ENCODE data around the gene PKD1.

The PKD1 gene

DNA sequence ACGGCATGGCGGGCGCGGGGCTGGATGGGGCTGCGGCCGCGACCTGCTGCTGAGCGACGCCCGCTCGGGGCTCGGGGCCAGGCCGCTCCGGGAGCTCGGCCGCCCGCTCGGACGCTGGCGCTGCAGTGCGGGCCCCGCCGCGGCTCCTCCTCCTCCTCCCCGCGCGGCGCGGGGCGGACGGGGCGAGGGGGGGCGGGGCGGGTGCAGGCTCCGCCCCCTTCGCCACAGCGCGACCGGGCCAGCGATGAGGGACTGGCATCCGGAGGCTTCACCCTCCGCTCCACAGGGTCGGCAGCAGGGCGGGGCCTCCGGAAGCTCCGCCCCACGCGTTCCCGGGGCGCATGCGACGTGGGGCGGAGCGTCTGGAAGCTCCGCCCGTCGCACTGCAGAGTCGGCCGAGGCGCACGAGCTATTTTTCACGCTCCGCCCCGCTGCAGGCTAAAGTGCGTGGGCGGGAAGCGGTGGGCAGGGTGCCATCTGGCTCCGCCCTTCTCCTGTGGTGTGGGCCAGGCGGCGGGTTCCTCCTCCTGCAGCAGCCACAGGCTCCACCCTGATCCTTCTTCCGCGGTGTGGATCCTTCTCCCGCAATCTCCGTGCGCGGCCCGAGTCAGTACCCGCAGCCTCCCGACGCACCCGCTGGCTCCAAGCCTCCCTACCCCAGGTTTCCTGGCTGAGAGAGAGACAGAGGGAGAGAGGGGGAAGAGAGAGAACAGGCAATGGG, at the start of gene PKD1:
TSS of gene PKD1 (minus strand) at position 129 of the 721 bp plus-strand sequence. CDS start 209 bp downstream, outside the sequence.
- DNase-seq (ENCODE audit: low read depth in 1 of 2, low spot score in 1 of 2): peak; percentile 97 to 98

GRCh38 chr16:2184962-2185361, 49.3 kb upstream of the PKD1 start:
- DNase-seq (ENCODE audit: low read depth in 1 of 2, low spot score in 1 of 2): no peak

GRCh38 chr16:2184346-2184745, 48.6 kb upstream of the PKD1 start:
- DNase-seq (ENCODE audit: low read depth in 1 of 2, low spot score in 1 of 2): no peak

DNA sequence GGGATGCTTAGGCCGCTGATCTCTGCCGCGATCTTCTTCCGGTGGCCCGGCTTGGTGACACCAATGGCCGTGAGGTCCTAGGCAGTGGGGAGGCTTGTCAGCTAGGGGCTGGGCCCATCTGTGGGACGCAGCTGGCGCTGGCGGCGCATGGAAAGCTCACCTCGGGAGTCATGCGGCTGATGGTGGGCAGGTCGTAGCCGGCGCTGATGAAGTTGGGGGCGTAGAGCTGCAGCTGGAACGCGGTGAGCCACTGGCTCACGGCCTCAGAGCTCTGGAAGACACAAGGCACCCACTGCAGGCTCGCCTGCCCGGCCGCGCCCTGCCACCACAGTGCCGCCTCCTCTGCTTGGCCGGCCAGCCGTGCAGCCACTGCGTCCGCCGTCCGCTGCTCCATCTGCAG, 48.0 kb upstream of the PKD1 start:
- no peak for DNase-seq (ENCODE audit: low read depth in 1 of 2, low spot score in 1 of 2)

DNA sequence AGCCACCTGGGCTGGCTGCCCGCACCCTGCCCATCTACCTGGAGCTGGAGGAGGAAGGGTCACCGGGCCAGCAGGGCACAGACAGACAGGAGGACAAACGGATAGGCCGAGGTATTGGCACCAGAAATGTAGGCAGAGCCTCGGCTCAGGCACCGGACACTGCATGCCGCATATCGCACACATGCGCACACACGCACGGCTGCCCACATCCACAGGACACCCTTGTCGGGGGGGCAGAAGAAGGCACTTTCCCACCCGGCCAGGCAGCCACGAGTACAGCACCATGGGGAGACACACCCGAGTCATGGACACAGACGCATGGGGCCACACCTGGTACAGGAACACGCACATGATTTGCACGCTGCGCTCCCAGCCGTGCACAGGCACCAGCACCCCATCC, 46.3 kb upstream of the PKD1 start:
- no peak for DNase-seq (ENCODE audit: low read depth in 1 of 2, low spot score in 1 of 2)

- DNase-seq (ENCODE audit: low read depth in 1 of 2, low spot score in 1 of 2): no peak
Measured at GRCh38 chr16:2180962-2181923, 45.5 kb upstream of the PKD1 start.

DNA sequence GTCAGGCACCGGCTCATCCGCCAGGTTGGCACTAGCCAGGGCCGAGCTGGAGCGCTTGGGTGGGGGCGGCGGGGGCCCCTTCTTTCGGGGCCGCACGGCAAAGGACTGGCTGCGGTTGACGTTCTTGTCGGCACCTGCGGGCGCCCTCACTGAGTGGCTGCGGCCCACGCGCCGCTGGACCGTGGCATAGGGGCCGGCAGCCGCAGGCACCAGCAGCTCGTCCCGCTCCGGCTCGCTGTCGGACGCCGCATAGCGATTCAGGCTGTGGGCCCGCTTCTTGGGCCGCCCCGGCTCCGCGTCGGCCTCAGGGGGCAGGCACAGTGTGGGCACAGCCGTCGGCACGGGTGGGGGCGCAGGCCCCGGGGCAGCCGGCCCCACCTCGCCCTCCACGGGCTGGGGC, 44.8 kb upstream of the PKD1 start:
- DNase-seq (ENCODE audit: low read depth in 1 of 2, low spot score in 1 of 2): no peak

DNA sequence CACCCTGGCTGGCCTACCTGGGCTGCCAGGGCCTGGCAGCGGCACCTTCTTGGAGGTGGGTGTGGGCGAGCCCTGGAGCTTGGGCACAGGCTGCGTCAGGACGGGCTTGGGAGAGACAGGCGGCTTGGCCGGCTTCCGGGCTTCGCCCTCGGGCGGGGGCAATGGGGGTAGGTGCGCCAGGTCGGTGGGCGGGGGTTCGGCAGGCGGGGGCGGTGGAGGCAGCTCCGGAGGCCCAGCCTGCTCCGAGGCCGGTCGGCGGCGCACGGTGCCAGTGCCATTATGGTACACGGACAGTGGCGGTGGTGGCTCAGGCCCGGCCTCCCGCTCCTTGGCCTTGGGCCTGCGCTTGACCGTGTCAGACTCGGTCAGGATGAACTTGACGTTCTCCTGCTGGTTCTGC, 43.9 kb upstream of the PKD1 start:
- DNase-seq (ENCODE audit: low read depth in 1 of 2, low spot score in 1 of 2): no peak

DNA sequence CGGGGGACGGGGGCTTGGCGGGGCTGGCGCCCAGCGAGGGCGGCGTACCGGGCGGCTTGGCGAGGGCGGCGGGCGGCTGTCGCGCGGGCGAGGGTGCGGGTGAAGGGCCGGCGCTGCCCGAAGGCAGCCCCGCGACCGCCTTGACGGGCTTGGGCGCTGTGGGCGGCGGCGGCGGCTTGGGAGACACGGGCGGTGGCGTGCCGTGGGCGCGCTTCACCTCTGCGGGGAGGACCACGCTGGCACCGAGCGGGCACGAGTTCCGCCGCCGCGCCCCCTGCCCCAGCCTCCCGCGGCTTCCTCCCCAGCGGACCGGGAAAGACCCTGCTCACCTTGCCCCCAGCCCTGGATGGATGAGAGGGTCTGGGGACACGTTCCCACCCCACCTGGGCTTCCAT, 43.4 kb upstream of the PKD1 start:
- no peak for DNase-seq (ENCODE audit: low read depth in 1 of 2, low spot score in 1 of 2)

DNA sequence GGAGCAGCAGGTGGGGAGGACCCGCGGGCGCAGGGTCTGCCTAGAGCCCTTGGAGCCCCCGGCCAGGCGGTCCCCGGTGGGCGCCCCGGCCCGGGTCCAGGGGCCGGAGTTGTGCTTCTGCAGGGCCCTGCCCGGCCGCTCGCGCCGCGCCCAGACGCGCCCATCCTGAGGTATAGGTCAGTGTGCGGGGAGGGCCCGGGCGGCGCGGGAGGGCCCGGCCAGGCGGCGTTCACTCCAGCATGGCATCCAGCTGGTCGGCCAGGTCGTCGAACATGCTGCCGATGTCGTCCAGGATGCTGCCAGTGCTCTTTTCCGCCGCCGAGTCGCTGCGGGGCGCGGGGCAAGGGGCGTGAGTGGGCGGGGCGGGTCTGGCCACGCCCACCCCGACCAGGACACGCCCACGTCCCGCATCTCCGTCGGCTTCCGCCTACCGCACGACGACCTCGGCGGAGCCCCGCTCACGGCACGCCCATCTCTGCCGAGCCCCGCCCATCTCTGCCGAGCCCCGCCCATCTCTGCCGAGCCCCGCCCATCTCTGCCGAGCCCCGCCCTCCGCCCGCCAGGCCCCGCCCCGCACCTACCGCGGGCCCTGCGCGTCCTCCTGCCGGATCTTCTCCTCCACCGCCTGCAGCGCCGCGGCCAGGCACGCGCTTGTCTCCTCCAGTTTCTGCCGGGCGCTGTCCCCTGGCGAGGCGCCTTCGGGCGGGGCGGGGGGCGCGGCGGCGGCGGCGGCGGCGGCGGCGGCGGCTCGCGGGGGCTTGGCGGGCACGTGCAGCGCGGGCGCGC, 42.8 kb upstream of the PKD1 start:
- DNase-seq (ENCODE audit: low read depth in 1 of 2, low spot score in 1 of 2): peak in 1 of 2 donors; percentile 19

DNA sequence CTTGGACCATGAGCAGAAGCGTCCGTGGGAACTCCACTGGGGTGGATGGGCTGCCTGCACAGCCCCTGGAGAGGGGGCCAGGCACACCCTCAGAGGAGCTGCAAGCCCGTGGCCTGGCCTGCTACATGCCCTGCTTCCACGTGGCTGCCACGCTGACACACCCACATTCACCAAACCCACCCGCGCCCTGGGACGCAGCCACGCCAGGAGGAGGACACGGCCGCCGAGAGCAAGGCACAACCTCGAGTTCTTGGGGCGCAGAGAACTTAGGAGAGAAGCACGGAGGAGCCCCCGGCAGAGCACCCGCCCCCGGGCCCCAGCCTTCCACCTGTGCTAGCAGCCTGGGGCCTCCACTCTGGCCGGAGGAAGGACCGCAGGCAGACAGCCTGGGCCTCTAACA, 41.9 kb upstream of the PKD1 start:
- DNase-seq (ENCODE audit: low read depth in 1 of 2, low spot score in 1 of 2): no peak

DNA sequence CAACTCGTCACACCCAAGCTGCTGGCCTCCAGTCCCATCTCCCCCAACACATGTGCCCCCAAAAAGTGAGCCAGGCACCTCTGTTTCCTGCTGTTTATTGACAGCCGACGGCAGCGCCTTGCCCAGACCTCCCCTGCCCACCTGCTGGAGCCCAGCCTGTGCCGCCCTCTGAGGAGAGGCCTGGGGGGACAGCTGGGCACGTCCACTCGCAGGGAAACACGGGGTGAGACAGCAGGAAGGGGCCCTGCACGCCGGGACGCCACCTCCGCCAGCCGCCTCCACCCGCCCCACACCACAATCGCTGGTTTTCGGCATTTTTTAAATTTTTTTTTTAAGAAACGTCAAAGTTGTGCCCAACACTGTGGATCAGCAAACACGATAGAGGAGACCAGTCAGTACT, 41.4 kb upstream of the PKD1 start:
- DNase-seq (ENCODE audit: low read depth in 1 of 2, low spot score in 1 of 2): no peak

DNA sequence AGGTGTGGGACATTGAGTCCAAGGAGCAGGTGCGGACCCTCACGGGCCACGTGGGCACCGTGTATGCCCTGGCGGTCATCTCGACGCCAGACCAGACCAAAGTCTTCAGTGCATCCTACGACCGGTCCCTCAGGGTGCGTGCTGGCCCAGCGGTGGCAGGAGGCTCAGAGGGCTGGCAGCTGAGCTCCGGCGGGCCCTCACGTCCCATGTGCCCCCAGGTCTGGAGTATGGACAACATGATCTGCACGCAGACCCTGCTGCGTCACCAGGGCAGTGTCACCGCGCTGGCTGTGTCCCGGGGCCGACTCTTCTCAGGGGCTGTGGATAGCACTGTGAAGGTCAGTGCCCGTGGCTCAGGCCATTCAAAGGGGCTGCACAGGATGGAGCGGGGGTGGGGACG, 40.3 kb upstream of the PKD1 start:
- DNase-seq (ENCODE audit: low read depth in 1 of 2, low spot score in 1 of 2): no peak

DNA sequence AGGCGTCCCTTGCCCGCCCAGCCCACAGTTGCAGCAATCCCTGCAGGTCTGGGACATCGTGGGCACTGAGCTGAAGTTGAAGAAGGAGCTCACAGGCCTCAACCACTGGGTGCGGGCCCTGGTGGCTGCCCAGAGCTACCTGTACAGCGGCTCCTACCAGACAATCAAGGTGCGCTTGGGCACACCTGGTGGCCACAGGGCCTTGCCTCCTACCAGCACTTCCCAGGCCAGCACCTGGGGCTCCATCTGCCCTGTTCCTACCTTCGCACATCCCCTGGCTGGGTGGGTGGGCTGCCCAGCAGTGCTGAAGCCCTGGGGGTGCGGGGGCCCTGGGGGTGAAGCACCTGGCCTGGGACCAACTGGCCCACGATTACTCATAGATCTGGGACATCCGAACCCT, 39.8 kb upstream of the PKD1 start:
- no peak for DNase-seq (ENCODE audit: low read depth in 1 of 2, low spot score in 1 of 2)

- no peak for DNase-seq (ENCODE audit: low read depth in 1 of 2, low spot score in 1 of 2)
Measured at GRCh38 chr16:2174396-2175131, 38.9 kb upstream of the PKD1 start.

- DNase-seq (ENCODE audit: low read depth in 1 of 2, low spot score in 1 of 2): no peak
Measured at GRCh38 chr16:2173916-2174315, 38.2 kb upstream of the PKD1 start.

DNA sequence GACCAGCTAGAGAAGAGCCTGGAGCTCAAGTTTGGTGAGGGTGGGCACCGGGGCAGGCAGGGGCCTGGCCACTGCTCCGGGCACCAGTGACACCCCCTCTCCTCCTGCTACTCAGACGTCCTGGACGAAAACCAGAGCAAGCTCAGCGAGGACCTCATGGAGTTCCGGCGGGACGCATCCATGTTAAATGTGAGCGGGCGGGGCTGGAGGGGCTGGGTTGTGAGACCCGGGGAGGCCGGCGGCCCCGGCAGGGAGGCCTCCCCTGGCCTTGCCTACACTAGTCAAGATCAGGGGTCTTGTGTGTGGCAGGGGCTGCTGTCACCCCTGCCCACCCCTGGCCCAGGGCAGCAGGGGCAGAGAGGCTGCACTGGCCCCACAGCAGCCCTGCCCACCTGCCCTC, 37.7 kb upstream of the PKD1 start:
- DNase-seq (ENCODE audit: low read depth in 1 of 2, low spot score in 1 of 2): no peak

GRCh38 chr16:2172688-2173335, 37.1 kb upstream of the PKD1 start:
- DNase-seq (ENCODE audit: low read depth in 1 of 2, low spot score in 1 of 2): no peak

DNA sequence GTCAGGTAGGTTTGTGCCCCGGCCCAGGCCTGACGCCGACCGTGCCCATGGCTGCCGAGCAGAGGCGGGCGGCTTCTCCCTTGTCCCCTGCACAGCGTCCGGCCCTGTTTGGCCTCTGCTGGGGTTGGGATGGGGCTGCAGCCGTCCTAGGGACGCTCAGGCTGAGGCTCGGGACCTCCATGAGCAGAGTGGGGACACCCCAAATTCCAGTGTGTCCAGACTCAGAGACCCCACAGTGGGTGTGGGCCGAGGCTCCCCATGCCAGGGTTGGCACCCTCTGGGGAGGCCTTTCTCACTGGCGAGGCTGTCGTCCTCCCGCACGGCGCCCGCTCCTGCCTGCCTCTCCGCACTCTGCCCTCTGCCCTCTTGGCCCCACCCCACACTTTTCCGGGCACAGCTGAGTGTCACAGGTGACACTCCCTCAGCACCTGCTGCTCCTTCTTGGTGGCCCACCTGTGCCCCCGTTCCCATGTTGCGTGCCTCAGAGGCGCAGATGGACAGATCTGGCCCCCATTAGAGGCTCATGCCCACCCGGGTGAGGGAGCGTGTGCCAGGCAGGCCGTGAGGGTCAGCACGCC, 36.0 kb upstream of the PKD1 start:
- DNase-seq (ENCODE audit: low read depth in 1 of 2, low spot score in 1 of 2): no peak
